Fibroblast of lung (primary cell): Measurements from ENCODE around the gene SMTN. TPM values are rescaled to one million over a fixed set of nuclear protein-coding genes. Genes with fewer than 3 reads are reported as not detected.

Source experiments
- DNase-seq, 2 donors: peaks; one replicate each; pipeline versions ENCODE4 v3.0.0 to v3.0.0-alpha.2; 2010; ENCODE audit warnings: low read depth in 2 of 2
- H2AFZ ChIP-seq: 2 replicates; pipeline ENCODE4 v1.5.1; 2012; ENCODE audit warnings: low read length, control low read depth, inconsistent platforms
- H3K27ac ChIP-seq: 2 replicates; pipeline ENCODE4 v1.5.1; 2011; ENCODE audit warnings: low read length, control low read depth; ENCODE audit not compliant: insufficient read depth
- H3K27me3 ChIP-seq: 2 replicates; pipeline ENCODE4 v1.5.1; 2011; ENCODE audit warnings: mild to moderate bottlenecking, low read length; ENCODE audit not compliant: control insufficient read depth, insufficient read depth
- H3K36me3 ChIP-seq: 2 replicates; pipeline ENCODE4 v1.5.1; 2011; ENCODE audit warnings: low read length; ENCODE audit not compliant: control insufficient read depth, insufficient read depth
- H3K4me1 ChIP-seq: 2 replicates; pipeline ENCODE4 v1.5.1; 2011; ENCODE audit warnings: low read length; ENCODE audit not compliant: control insufficient read depth, insufficient read depth; ENCODE audit errors: extremely low read depth
- H3K4me2 ChIP-seq: 2 replicates; pipeline ENCODE4 v1.5.1; 2011; ENCODE audit warnings: low read length, control low read depth; ENCODE audit not compliant: insufficient read depth; ENCODE audit errors: extremely low read depth
- H3K4me3 ChIP-seq, 4 experiments: fragments of 200-600 bp in 1 of 4; sonication (generic) in 1 of 4; replicated peaks in 1 of 4; 2 replicates each; pipeline ENCODE4 v1.5.1; 2011 to 2016; ENCODE audit warnings: low read length in 4 of 4, low read depth in 3 of 4, mild to moderate bottlenecking in 3 of 4, control low read depth in 2 of 4, inconsistent platforms in 1 of 4, mixed read lengths in 1 of 4; ENCODE audit not compliant: insufficient read depth in 1 of 4; ENCODE audit errors: control extremely low read depth in 1 of 4
- H3K79me2 ChIP-seq: 2 replicates; pipeline ENCODE4 v1.5.1; 2012; ENCODE audit warnings: mild to moderate bottlenecking, low read length, inconsistent platforms; ENCODE audit not compliant: control insufficient read depth, insufficient read depth
- H3K9ac ChIP-seq: 2 replicates; pipeline ENCODE4 v1.5.1; 2011; ENCODE audit warnings: mild to moderate bottlenecking, low read length, control low read depth; ENCODE audit not compliant: insufficient read depth
- H3K9me3 ChIP-seq: 2 replicates; pipeline ENCODE4 v1.5.1; 2012; ENCODE audit warnings: low read depth, low read length; ENCODE audit not compliant: control insufficient read depth, insufficient read depth
- H4K20me1 ChIP-seq: 2 replicates; pipeline ENCODE4 v1.5.1; 2011; ENCODE audit warnings: low read length; ENCODE audit not compliant: control insufficient read depth, insufficient read depth; ENCODE audit errors: extremely low read depth
- EZH2 ChIP-seq: IDR thresholded peaks from 2 replicates; pipeline ENCODE4 v1.5.1; 2012; ENCODE audit warnings: low read length, control low read depth, mild to moderate bottlenecking; ENCODE audit errors: missing control alignments
- polyA plus RNA-seq, 2 donors: library from polyadenylated mRNA; depleted of rRNA in 1 of 2; stranded (reverse) in 1 of 2; unstranded in 1 of 2; fragments of >200 nt; gene quantifications; 2 replicates each; pipeline ENCODE4 v1.2.1, GENCODE V29; 2011 to 2012; ENCODE audit warnings: missing spikeins in 1 of 2
- total RNA-seq: library from RNA; depleted of rRNA; stranded (reverse); fragments of >200 nt; gene quantifications from 2 replicates; pipeline ENCODE4 v1.2.1, GENCODE V29; 2014
- TF ChIP-seq, protein P1 (sequence below), 2 donors: IDR thresholded peaks in 1 of 2; conservative IDR thresholded peaks in 1 of 2; 1 replicate in 1 of 2; 2 replicates in 1 of 2; pipeline ENCODE4 v1.5.1; 2011 to 2012; ENCODE audit warnings: low read length in 2 of 2, control low read depth in 1 of 2, inconsistent platforms in 1 of 2, low read depth in 1 of 2, mild to moderate bottlenecking in 1 of 2

SMTN gene
- total and polyA plus RNA-seq, 2 donors (not counting 1 experiment from before 2014, with no cell fraction given), result 43.7 to 95.1 TPM

GRCh38 chr22:31130873-31131272, 49.8 kb downstream of the SMTN start:
- no peaks in the 10 kb centered on the region for H4K20me1 ChIP-seq
- no peak overlapping the region for H3K9ac ChIP-seq
- DNase-seq, result no peak
- H3K4me1 ChIP-seq, result no peaks in the 10 kb centered on the region
- no peaks in the 10 kb centered on the region for H3K36me3 ChIP-seq
- H3K4me3 ChIP-seq, result no peak overlapping the region
- no peak overlapping the region for H3K27ac ChIP-seq
- H3K79me2 ChIP-seq, result no peaks in the 10 kb centered on the region
- no peaks in the 10 kb centered on the region for H3K27me3 ChIP-seq
- TF ChIP-seq EZH2, result no peak
- TF ChIP-seq, protein P1, sequence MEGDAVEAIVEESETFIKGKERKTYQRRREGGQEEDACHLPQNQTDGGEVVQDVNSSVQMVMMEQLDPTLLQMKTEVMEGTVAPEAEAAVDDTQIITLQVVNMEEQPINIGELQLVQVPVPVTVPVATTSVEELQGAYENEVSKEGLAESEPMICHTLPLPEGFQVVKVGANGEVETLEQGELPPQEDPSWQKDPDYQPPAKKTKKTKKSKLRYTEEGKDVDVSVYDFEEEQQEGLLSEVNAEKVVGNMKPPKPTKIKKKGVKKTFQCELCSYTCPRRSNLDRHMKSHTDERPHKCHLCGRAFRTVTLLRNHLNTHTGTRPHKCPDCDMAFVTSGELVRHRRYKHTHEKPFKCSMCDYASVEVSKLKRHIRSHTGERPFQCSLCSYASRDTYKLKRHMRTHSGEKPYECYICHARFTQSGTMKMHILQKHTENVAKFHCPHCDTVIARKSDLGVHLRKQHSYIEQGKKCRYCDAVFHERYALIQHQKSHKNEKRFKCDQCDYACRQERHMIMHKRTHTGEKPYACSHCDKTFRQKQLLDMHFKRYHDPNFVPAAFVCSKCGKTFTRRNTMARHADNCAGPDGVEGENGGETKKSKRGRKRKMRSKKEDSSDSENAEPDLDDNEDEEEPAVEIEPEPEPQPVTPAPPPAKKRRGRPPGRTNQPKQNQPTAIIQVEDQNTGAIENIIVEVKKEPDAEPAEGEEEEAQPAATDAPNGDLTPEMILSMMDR (conservative IDR thresholded peaks at IDR 0.05 in 1 of 2, IDR thresholded peaks at IDR 0.05 in 1 of 2; ENCODE audit: low read depth in 1 of 2, low read length in 2 of 2), result no peak
- H3K9me3 ChIP-seq, result no peaks in the 10 kb centered on the region
- no peak overlapping the region for H2AFZ ChIP-seq
- H3K4me2 ChIP-seq, result no peak overlapping the region

- no peaks in the 10 kb centered on the region for H3K27me3 ChIP-seq
- no peaks in the 10 kb centered on the region for H3K36me3 ChIP-seq
- no peak overlapping the region for H3K4me2 ChIP-seq
- DNase-seq, result no peak
- no peaks in the 10 kb centered on the region for H3K4me1 ChIP-seq
- TF ChIP-seq EZH2, result no peak
- TF ChIP-seq, protein P1 (conservative IDR thresholded peaks at IDR 0.05 in 1 of 2, IDR thresholded peaks at IDR 0.05 in 1 of 2; ENCODE audit: low read depth in 1 of 2, low read length in 2 of 2), result no peak
- H4K20me1 ChIP-seq, result no peaks in the 10 kb centered on the region
- no peak overlapping the region for H3K27ac ChIP-seq
- H3K9me3 ChIP-seq, result no peaks in the 10 kb centered on the region
- no peak overlapping the region for H3K9ac ChIP-seq
- no peak overlapping the region for H3K4me3 ChIP-seq
- H3K79me2 ChIP-seq, result no peaks in the 10 kb centered on the region
- no peak overlapping the region for H2AFZ ChIP-seq
Measured at GRCh38 chr22:31133911-31134310, 52.8 kb downstream of the SMTN start.

- Histone ChIP-seq H3K27ac (no peak overlapping the region), H3K9ac (no peak overlapping the region), H2AFZ (no peak overlapping the region), H3K79me2 (no peaks in the 10 kb centered on the region), H4K20me1 (no peaks in the 10 kb centered on the region), H3K4me2 (no peak overlapping the region), H3K27me3 (peaks cover 3% of the 10 kb centered on the region), H3K9me3 (no peaks in the 10 kb centered on the region), H3K36me3 (no peaks in the 10 kb centered on the region), H3K4me1 (no peaks in the 10 kb centered on the region), H3K4me3 (no peak overlapping the region)
- no peak for DNase-seq
- TF ChIP-seq EZH2, result no peak
- TF ChIP-seq, protein P1 (conservative IDR thresholded peaks at IDR 0.05 in 1 of 2, IDR thresholded peaks at IDR 0.05 in 1 of 2; ENCODE audit: low read depth in 1 of 2, low read length in 2 of 2), result no peak
Measured at GRCh38 chr22:31134688-31135087, 53.6 kb downstream of the SMTN start.
